HL-60 (cell line): ENCODE results near the gene FAM53B.

Source experiments
- DNase-seq, 2 experiments: peaks; one replicate each; pipeline ENCODE4 v3.0.0-alpha.2; 2010 to 2020; ENCODE audit warnings: low read depth in 1 of 2, low spot score in 1 of 2
- H3K27ac ChIP-seq: fragments of 250-450 bp; sonication (Bioruptor Pico); replicated peaks from 2 replicates; pipeline ENCODE4 v1.5.1; 2020; ENCODE audit warnings: mild to moderate bottlenecking, moderate library complexity
- H3K27me3 ChIP-seq: fragments of 250-450 bp; sonication (Bioruptor Pico); 2 replicates; pipeline ENCODE4 v1.5.1; 2021; ENCODE audit warnings: mild to moderate bottlenecking, moderate library complexity; ENCODE audit not compliant: insufficient read depth, poor library complexity, severe bottlenecking
- H3K4me3 ChIP-seq: replicated peaks from 2 replicates; pipeline ENCODE4 v1.5.1; 2011; ENCODE audit warnings: mild to moderate bottlenecking, control low read depth, low read length; ENCODE audit not compliant: insufficient read depth
- CTCF ChIP-seq: IDR thresholded peaks from one replicate; pipeline ENCODE4 v1.5.1; 2011; ENCODE audit warnings: low read length, control low read depth, inconsistent platforms; ENCODE audit not compliant: insufficient read depth
- GABPA ChIP-seq: IDR thresholded peaks from 2 replicates; pipeline ENCODE4 v1.6.1; 2012; ENCODE audit warnings: low read depth
- POLR2AphosphoS5 ChIP-seq: IDR thresholded peaks from 2 replicates; pipeline ENCODE4 v1.6.1; 2012; ENCODE audit warnings: low read depth
- REST ChIP-seq: IDR thresholded peaks from 2 replicates; pipeline ENCODE4 v1.6.1; 2012; ENCODE audit warnings: low read depth; ENCODE audit not compliant: insufficient replicate concordance
- SPI1 ChIP-seq: IDR thresholded peaks from 2 replicates; pipeline ENCODE4 v1.6.1; 2012; ENCODE audit warnings: low read depth, mild to moderate bottlenecking, borderline replicate concordance

Gene FAM53B

GRCh38 chr10:124632566-124632965, 111.6 kb downstream of the FAM53B start:
- Histone ChIP-seq H3K4me3 (no peak overlapping the region), H3K27ac (no peak overlapping the region), H3K27me3 (no peaks in the 10 kb centered on the region)
- no peak for DNase-seq
- TF ChIP-seq CTCF (no peak), GABPA (no peak), REST (no peak), POLR2AphosphoS5 (no peak), SPI1 (no peak)

GRCh38 chr10:124632064-124632531, 112.1 kb downstream of the FAM53B start:
- DNase-seq = no peak
- H3K27me3 ChIP-seq = no peaks in the 10 kb centered on the region
- TF ChIP-seq CTCF (peak; percentile 2), POLR2AphosphoS5 (no peak), GABPA (no peak)
- H3K27ac ChIP-seq = no peak overlapping the region
- no peak overlapping the region for H3K4me3 ChIP-seq

GRCh38 chr10:124630551-124630950, 113.6 kb downstream of the FAM53B start:
- no peak overlapping the region for H3K27ac ChIP-seq
- H3K4me3 ChIP-seq = no peak overlapping the region
- H3K27me3 ChIP-seq = no peaks in the 10 kb centered on the region
- TF ChIP-seq REST = no peak
- TF ChIP-seq GABPA = no peak
- TF ChIP-seq POLR2AphosphoS5 = no peak
- TF ChIP-seq CTCF = no peak
- no peak for TF ChIP-seq SPI1
- DNase-seq = no peak

- Histone ChIP-seq H3K4me3 (no peak overlapping the region), H3K27ac (no peak overlapping the region), H3K27me3 (no peaks in the 10 kb centered on the region)
- DNase-seq = no peak
- TF ChIP-seq POLR2AphosphoS5 (no peak), REST (no peak), CTCF (no peak), GABPA (no peak), SPI1 (no peak)
Measured at GRCh38 chr10:124629842-124630241, 114.3 kb downstream of the FAM53B start.
